ENCODE results near the gene TMEM238.

- TF ChIP-seq GATA2 (IDR thresholded peaks at IDR 0.05; ENCODE audit: low read depth, low read length), result no peak
- TF ChIP-seq GATA3 (IDR thresholded peaks at IDR 0.05; ENCODE audit: low read depth, low read length), result no peak
Measured at GRCh38 chr19:55353803-55354697, 30.0 kb downstream of the TMEM238 start.
